Cardiac fibroblast (primary cell): ENCODE measurements around the gene FAR2.
A peak's percentile ranks its signal among the peaks of the same experiment; 100 is the strongest.

Experiments
- DNase-seq, 2 donors: peaks; one replicate each; pipeline versions ENCODE4 v3.0.0 to v3.0.0-alpha.2; 2010; ENCODE audit warnings: low read depth in 2 of 2
- H3K4me3 ChIP-seq, 2 donors: replicated peaks in 1 of 2; 1 replicate in 1 of 2; 2 replicates in 1 of 2; pipeline ENCODE4 v1.5.1; 2011; ENCODE audit warnings: low read depth in 2 of 2, low read length in 2 of 2, mild to moderate bottlenecking in 2 of 2, moderate library complexity in 1 of 2
- TF ChIP-seq, protein P1 (sequence below): IDR thresholded peaks from one replicate; pipeline ENCODE4 v1.5.1; 2011; ENCODE audit warnings: low read depth, mild to moderate bottlenecking, low read length, inconsistent platforms

Gene FAR2

DNA sequence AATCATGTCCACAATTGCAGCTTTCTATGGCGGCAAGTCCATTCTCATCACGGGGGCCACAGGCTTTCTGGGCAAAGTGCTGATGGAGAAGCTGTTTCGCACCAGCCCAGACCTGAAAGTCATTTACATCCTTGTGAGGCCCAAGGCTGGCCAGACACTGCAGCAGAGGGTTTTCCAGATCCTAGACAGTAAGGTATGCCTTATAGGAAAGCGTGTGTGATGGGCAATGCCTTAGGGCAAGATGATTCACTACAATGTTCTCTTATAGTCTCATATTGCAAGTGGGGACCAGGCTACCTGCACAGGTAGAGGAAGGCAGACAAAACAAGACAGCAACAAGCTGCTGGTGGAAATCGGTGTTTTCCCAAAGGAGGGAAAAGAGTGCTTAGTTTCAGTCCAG lies 121.4 kb downstream of the FAR2 start:
- no peak for DNase-seq
- TF ChIP-seq, protein P1, sequence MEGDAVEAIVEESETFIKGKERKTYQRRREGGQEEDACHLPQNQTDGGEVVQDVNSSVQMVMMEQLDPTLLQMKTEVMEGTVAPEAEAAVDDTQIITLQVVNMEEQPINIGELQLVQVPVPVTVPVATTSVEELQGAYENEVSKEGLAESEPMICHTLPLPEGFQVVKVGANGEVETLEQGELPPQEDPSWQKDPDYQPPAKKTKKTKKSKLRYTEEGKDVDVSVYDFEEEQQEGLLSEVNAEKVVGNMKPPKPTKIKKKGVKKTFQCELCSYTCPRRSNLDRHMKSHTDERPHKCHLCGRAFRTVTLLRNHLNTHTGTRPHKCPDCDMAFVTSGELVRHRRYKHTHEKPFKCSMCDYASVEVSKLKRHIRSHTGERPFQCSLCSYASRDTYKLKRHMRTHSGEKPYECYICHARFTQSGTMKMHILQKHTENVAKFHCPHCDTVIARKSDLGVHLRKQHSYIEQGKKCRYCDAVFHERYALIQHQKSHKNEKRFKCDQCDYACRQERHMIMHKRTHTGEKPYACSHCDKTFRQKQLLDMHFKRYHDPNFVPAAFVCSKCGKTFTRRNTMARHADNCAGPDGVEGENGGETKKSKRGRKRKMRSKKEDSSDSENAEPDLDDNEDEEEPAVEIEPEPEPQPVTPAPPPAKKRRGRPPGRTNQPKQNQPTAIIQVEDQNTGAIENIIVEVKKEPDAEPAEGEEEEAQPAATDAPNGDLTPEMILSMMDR: no peak
- no peak overlapping the region for H3K4me3 ChIP-seq

GRCh38 chr12:29273178-29273843 lies 124.2 kb downstream of the FAR2 start:
- no peak overlapping the region for H3K4me3 ChIP-seq
- no peak for DNase-seq
- TF ChIP-seq, protein P1: no peak

GRCh38 chr12:29275834-29276233 lies 126.8 kb downstream of the FAR2 start:
- no peak overlapping the region for H3K4me3 ChIP-seq
- TF ChIP-seq, protein P1: no peak
- no peak for DNase-seq

DNA sequence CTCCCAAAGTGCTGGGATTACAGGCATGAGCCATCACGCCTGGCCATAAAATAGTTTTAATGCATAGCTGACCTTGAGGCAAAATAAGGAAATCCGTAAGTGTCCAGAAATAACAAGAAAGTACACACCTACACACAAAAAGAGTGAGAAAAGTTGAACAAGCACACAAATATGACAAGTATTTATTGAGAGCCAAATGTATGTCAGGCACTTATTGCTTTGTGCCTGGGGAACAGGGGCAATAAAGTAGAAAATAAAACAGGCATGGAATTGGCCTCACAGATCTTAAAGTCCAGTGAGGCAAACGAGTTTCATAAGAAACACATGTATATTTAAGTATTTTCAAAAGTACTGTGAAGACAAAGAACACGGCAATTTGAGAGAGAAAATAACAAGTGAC lies 128.2 kb downstream of the FAR2 start:
- no peak for DNase-seq
- TF ChIP-seq, protein P1: no peak
- H3K4me3 ChIP-seq: no peak overlapping the region

DNA sequence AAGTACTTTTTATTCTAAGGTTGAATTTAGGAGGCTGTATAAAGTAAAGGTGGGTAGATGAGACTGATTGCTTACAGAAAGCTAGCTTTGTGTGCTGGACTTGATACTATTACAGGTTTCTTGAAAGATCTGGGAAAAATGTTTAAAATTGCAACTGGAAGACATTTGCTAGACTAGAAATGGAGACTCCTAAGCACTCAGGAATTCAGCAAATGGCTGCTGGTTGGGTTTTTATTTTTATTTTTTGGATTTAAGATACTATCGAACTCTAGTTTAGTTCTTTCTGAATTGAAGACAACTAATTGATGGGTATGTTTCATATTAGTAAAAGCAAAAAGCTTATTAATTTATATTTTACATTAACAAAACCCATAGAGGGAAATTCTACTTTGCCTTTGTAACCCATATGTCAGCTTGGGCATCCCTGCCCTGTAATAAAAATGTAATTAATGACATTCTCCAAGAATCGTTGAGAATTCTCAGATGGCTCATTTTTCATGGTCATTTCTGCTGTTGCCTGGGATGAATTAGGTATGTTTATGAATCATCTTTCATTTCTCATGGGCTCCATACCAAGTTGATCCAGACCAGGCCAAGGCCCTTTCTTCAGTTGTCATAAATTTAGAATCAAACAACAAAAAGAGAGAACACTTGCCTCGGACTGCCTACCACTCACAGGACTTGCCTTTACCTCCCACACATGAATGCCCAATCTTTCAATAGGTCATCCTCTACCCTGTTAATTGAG lies 129.8 kb downstream of the FAR2 start:
- no peak overlapping the region for H3K4me3 ChIP-seq
- peak; percentile 18 to 60 for DNase-seq
- TF ChIP-seq, protein P1: no peak

GRCh38 chr12:29281371-29282005 lies 132.4 kb downstream of the FAR2 start:
- no peak overlapping the region for H3K4me3 ChIP-seq
- DNase-seq: no peak
- TF ChIP-seq, protein P1: no peak
